ENCODE measurements around the gene AFF3. TPM values are rescaled to one million over a fixed set of nuclear protein-coding genes. Genes with fewer than 3 reads are reported as not detected.

Gene AFF3
- total and polyA plus RNA-seq, 10 donors: 6.0 to 92.2 (median 64.0) TPM

DNA sequence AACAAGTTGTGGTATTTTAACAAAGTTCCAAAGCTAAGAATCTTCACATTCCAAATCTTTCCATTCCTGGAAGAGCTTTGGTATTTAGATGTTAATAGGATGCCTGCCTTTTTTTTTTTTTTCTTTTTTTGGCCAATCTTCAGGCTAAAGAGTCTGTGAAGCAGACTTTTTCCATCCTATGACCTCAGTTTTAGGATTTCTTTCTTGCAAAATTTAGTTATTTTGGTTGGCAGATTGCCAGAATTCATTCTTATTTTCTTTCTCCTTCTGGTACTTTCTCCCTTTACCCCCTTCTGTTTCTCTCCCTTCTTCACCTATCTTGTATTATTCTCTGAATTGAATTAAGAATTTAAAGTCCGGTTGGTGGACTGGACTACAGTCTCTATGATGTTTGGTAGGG is 434.8 kb downstream of the AFF3 start:
- no peaks in the 10 kb centered on the region for H3K9me3 ChIP-seq
- intact Hi-C loops (cut with DNase I; ENCODE audit: low total_unique reads): no loop called here

DNA sequence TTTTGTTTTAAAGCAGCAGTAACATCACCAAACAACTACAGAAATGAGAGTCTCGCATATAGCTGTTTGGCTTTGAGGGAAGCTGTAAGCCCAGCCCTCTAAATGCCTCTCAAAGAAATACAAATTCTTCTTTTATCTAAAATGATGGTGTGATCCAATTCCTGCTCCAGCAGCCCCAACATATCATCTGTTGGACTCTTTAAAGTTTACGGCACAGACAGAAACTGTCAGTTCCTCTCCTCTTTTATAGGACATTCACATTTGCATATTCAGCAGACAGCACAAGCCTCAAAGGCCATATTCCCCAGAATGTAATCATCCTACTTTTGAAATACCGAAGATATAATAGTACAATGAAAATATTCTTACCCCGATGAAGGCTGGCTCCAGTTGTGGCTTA is 435.7 kb downstream of the AFF3 start:
- Histone ChIP-seq H3K9me3 (no peaks in the 10 kb centered on the region), H3K4me1 (peaks cover 0 to 21% (median 2%) of the 10 kb centered on the region in 6 donors), H3K36me3 (peaks cover 0 to 13% (median 0%) of the 10 kb centered on the region in 6 donors), H3K27me3 (replicated peaks in 1 of 7) (no peaks in the 10 kb centered on the region), H3K4me3 (no peak overlapping the region), H3K27ac (peak overlapping the region in 3 of 8 donors; percentile 19 to 23 (median 23))
- 63 to 78% (median 66%) methylated on average over 4 of the region's 4 CpGs for WGBS, 5 donors
- no peak for DNase-seq
- TF ChIP-seq POLR2AphosphoS5 (IDR thresholded peaks at IDR 0.05) (no peak), POLR2A (IDR thresholded peaks at IDR 0.05) (no peak)
- TF ChIP-seq, protein P1, sequence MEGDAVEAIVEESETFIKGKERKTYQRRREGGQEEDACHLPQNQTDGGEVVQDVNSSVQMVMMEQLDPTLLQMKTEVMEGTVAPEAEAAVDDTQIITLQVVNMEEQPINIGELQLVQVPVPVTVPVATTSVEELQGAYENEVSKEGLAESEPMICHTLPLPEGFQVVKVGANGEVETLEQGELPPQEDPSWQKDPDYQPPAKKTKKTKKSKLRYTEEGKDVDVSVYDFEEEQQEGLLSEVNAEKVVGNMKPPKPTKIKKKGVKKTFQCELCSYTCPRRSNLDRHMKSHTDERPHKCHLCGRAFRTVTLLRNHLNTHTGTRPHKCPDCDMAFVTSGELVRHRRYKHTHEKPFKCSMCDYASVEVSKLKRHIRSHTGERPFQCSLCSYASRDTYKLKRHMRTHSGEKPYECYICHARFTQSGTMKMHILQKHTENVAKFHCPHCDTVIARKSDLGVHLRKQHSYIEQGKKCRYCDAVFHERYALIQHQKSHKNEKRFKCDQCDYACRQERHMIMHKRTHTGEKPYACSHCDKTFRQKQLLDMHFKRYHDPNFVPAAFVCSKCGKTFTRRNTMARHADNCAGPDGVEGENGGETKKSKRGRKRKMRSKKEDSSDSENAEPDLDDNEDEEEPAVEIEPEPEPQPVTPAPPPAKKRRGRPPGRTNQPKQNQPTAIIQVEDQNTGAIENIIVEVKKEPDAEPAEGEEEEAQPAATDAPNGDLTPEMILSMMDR (IDR thresholded peaks at IDR 0.05 in 8 of 11, conservative IDR thresholded peaks at IDR 0.05 in 3 of 11): no peak
- intact Hi-C loops (cut with DNase I; ENCODE audit: low total_unique reads): no loop called here

More for the DNA sequence above, 434.8 kb downstream of the AFF3 start:
- H3K36me3 ChIP-seq: peaks cover 0 to 15% (median 0%) of the 10 kb centered on the region in 6 donors
- H3K4me1 ChIP-seq: peaks cover 0 to 21% (median 2%) of the 10 kb centered on the region in 6 donors
- 79 to 94% (median 85%) methylated on average over 1 of the region's 1 CpG for WGBS, 5 donors
- DNase-seq: no peak
- H3K27ac ChIP-seq: peak overlapping the region in 1 of 8 donors; percentile 23
- H3K4me3 ChIP-seq: no peak overlapping the region
- H3K27me3 ChIP-seq (replicated peaks in 1 of 7): no peaks in the 10 kb centered on the region
- no peak for TF ChIP-seq POLR2A (IDR thresholded peaks at IDR 0.05)
- TF ChIP-seq, protein P1 (IDR thresholded peaks at IDR 0.05 in 8 of 11, conservative IDR thresholded peaks at IDR 0.05 in 3 of 11): no peak
- TF ChIP-seq POLR2AphosphoS5 (IDR thresholded peaks at IDR 0.05): no peak

DNA sequence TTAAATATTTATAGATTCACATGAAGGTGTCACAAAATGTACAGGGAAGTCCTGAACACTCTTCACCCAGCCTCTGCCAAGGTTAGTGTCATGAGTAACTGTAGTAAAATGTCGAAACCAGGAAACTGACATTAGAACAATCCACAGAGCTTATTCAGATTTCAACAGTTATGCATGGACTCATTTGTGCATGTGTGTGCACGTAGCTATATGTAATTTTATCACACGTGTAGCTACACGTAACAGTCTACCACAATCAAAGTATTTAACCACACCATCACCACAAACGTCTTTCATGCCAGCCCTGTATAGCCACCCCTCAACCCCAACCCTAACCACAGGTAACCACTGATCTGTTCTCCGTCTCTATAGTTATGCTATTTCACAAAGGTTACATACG is 440.9 kb downstream of the AFF3 start:
- no peak for TF ChIP-seq POLR2AphosphoS5 (IDR thresholded peaks at IDR 0.05)
- Histone ChIP-seq H3K4me3 (no peak overlapping the region), H3K9me3 (no peaks in the 10 kb centered on the region), H3K27ac (no peak overlapping the region), H3K36me3 (peaks cover 0 to 37% (median 0%) of the 10 kb centered on the region in 6 donors), H3K4me1 (peaks cover 0 to 2% (median 0%) of the 10 kb centered on the region in 6 donors), H3K27me3 (replicated peaks in 1 of 7) (no peaks in the 10 kb centered on the region)
- no peak for DNase-seq
- intact Hi-C loops (cut with DNase I; ENCODE audit: low total_unique reads): no loop called here
- 50 to 62% (median 54%) methylated on average over 7 of the region's 7 CpGs for WGBS, 5 donors

GRCh38 chr2:99700482-99701398 is 441.6 kb downstream of the AFF3 start:
- 81 to 88% (median 85%) methylated on average over 14 of the region's 14 CpGs for WGBS, 5 donors
- H3K27me3 ChIP-seq (replicated peaks in 1 of 7): no peaks in the 10 kb centered on the region
- TF ChIP-seq POLR2A (IDR thresholded peaks at IDR 0.05) (no peak), POLR2AphosphoS5 (IDR thresholded peaks at IDR 0.05) (no peak)
- TF ChIP-seq, protein P1 (IDR thresholded peaks at IDR 0.05 in 8 of 11, conservative IDR thresholded peaks at IDR 0.05 in 3 of 11): no peak
- H3K4me3 ChIP-seq: no peak overlapping the region
- DNase-seq: no peak
- intact Hi-C loops (cut with DNase I; ENCODE audit: low total_unique reads): no loop called here
- H3K9me3 ChIP-seq: no peaks in the 10 kb centered on the region
- no peaks in the 10 kb centered on the region for H3K4me1 ChIP-seq
- H3K36me3 ChIP-seq: peaks cover 0 to 37% (median 0%) of the 10 kb centered on the region in 6 donors
- H3K27ac ChIP-seq: no peak overlapping the region

Data from spleen (tissue), 11 donors.